Neural progenitor cell (in vitro differentiated cells): Measurements from ENCODE around the gene WNT3A.

ENCODE experiments used
- CTCF ChIP-seq: fragments of 200-600 bp; sonication (generic); IDR thresholded peaks from 2 replicates; pipeline ENCODE4 v1.5.1; 2017; ENCODE audit warnings: antibody characterized with exemption, mild to moderate bottlenecking
- EZH2 ChIP-seq: fragments of 200-600 bp; sonication (generic); IDR thresholded peaks from 2 replicates; pipeline ENCODE4 v1.6.1; 2017; ENCODE audit warnings: antibody characterized with exemption, mild to moderate bottlenecking, moderate library complexity
- EZH2phosphoT487 ChIP-seq: fragments of 200-600 bp; sonication (generic); IDR thresholded peaks from 2 replicates; pipeline ENCODE4 v1.6.1; 2017; ENCODE audit warnings: antibody characterized with exemption

- no peak for TF ChIP-seq CTCF
- no peak for TF ChIP-seq EZH2
- TF ChIP-seq EZH2phosphoT487: no peak
These were observed 66.5 kb downstream of the WNT3A start for GRCh38 chr1:228073061-228073856.
